GM18951 (cell line): ENCODE results near the gene ELF1.

Experiments used
- POLR2A ChIP-seq: IDR thresholded peaks from 4 replicates; pipeline ENCODE4 v1.6.1; 2011; ENCODE audit warnings: mild to moderate bottlenecking; ENCODE audit not compliant: insufficient read length, insufficient read depth; ENCODE audit errors: extremely low read depth
- in situ Hi-C: fragments of 300-500 bp; cut with MboI; formaldehyde crosslinking; loops from one replicate; pipeline ENCODE4 v1.12.0; 2022; ENCODE audit warnings: low sequenced_read_pairs, mixed read lengths, inconsistent platforms; ENCODE audit not compliant: unreplicated experiment

The ELF1 gene

GRCh38 chr13:41008349-41008980 lies 10.7 kb downstream of the ELF1 start:
- TF ChIP-seq POLR2A: no peak
- in situ Hi-C loops: no loop called here

GRCh38 chr13:41007744-41008128 lies 11.4 kb downstream of the ELF1 start:
- in situ Hi-C loops: no loop called here
- no peak for TF ChIP-seq POLR2A

- in situ Hi-C loops: no loop called here
- no peak for TF ChIP-seq POLR2A
Measured at GRCh38 chr13:41006978-41007743, 12.0 kb downstream of the ELF1 start.

- in situ Hi-C loops: no loop called here
Measured at GRCh38 chr13:41006306-41006705, 12.8 kb downstream of the ELF1 start.

GRCh38 chr13:41005704-41006103 lies 13.4 kb downstream of the ELF1 start:
- no peak for TF ChIP-seq POLR2A
- in situ Hi-C loops: no loop called here

More at GRCh38 chr13:41006306-41006705, 12.8 kb downstream of the ELF1 start:
- no peak for TF ChIP-seq POLR2A

GRCh38 chr13:41004875-41005693 lies 14.0 kb downstream of the ELF1 start:
- in situ Hi-C loops: no loop called here
- no peak for TF ChIP-seq POLR2A

GRCh38 chr13:41002606-41003005 lies 16.5 kb downstream of the ELF1 start:
- in situ Hi-C loops: no loop called here
- TF ChIP-seq POLR2A: no peak

GRCh38 chr13:41001695-41002094 lies 17.4 kb downstream of the ELF1 start:
- TF ChIP-seq POLR2A: no peak
- in situ Hi-C loops: no loop called here

- in situ Hi-C loops: no loop called here
- no peak for TF ChIP-seq POLR2A
Measured at GRCh38 chr13:40999416-40999815, 19.7 kb downstream of the ELF1 start.

- in situ Hi-C loops: no loop called here
Measured at GRCh38 chr13:40996426-40997092, 22.6 kb downstream of the ELF1 start.

GRCh38 chr13:40995997-40996396 lies 23.1 kb downstream of the ELF1 start:
- in situ Hi-C loops: no loop called here
- TF ChIP-seq POLR2A: no peak

More at GRCh38 chr13:40996426-40997092, 22.6 kb downstream of the ELF1 start:
- TF ChIP-seq POLR2A: no peak

- in situ Hi-C loops: no loop called here
- no peak for TF ChIP-seq POLR2A
Measured at GRCh38 chr13:40994581-40995230, 24.4 kb downstream of the ELF1 start.

- in situ Hi-C loops: no loop called here
- no peak for TF ChIP-seq POLR2A
Measured at GRCh38 chr13:40993987-40994386, 25.1 kb downstream of the ELF1 start.
